Superior temporal gyrus (tissue), 1 donor: ENCODE data around the gene NAA11.

ENCODE experiments used
- DNase-seq: peaks from one replicate; pipeline ENCODE4 v3.0.0-alpha.2; 2016; ENCODE audit errors: extremely low spot score

The NAA11 gene

DNA sequence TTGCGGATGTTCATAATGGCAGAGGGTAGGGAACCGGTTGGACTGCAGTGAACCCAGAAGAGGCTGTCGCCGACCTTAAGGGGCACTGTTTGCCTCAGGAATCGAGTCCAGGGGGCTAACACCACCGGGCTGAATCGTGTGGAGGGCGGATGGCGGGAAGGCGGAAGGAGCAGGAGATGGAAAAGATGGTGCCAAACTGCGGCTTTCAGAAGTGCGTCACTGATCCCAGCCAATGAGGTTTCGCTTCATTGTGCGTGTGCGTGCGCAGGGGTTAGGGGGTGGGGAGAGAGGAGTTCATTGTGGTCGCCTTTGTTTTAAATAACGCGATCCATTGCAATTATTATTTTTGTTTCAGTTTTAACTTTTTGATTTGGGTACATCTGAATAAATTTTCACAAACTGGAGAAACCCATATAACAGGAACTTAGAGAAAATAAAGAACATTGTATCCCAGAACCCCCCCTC lies at the start of gene NAA11:
NAA11 (minus strand) TSS at position 198 of the 465 bp plus-strand sequence; CDS start at position 14, 184 bp downstream.
- no peak for DNase-seq

DNA sequence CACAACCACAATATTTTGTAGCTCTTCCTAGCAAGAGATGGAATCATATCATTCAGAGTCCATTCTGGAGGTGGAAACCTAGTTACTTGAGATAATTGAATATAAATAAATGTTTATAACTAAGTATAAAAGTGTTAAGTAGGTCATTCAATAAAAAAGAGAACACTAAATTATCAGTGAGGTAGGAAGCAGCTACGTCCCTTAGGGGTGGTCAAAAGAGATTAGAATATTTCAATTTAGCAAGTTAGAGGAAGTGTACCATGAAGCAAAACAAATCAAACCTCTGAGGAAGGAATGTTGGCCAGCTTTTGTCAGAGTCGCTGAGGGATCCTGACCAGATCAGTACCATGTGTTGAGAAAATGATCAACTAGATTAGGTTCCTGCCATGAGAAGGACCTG lies 44.2 kb upstream of the NAA11 start:
- DNase-seq, result no peak

DNA sequence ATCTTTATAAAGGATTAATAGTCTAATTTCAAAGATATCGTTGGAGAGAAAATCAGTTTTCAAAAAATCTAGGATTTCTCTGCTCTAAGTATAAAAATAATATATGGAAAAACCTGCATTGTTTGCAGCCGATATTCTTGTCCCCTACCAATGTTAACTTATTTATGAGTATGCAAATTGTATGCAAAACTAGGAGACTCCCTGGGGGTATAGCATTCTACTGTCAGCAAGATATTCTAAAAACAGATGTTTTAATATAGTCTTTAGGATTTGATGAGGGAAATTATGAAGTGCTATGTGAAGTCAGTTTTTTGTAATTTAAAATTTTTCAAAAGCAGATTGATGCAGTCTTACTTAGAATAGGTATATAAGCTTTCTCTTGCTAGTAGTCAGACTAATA lies 41.2 kb upstream of the NAA11 start:
- DNase-seq, result no peak

DNA sequence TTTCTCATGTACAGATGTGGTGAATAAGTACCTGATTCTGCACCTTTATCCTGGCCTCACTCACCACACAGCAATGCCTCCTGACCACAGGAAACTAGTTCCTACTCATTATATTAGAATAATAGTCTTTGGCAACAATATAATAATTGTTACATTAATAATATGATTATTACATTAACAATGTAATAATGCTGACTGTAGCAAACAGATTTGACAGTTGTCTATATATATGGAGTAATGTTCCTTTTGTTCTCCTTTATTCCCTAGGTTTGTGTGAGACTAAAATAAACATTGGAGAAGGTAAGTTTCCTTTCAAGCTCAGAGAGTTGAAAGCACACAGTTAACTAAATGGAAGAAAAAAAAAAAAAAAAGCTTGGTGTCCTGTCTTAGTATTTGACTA lies 40.6 kb upstream of the NAA11 start:
- no peak for DNase-seq

DNA sequence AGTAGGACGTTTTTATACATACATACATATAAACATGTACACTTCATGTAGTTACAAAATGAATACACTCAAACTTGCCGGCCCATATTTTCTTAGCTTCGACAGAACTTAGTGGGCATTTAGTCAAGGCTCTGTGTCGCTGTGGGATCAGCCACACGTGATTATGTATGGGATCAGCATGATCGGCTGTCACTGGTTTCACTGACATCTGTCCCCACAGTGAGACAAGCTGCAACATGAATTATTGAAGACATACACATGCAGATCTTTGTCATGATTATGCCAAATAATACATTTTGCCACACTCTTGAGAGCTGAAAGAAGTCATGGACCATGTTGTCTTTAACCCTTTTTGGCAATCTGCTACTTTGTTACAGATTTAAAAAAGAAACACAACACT lies 38.2 kb upstream of the NAA11 start:
- no peak for DNase-seq

DNA sequence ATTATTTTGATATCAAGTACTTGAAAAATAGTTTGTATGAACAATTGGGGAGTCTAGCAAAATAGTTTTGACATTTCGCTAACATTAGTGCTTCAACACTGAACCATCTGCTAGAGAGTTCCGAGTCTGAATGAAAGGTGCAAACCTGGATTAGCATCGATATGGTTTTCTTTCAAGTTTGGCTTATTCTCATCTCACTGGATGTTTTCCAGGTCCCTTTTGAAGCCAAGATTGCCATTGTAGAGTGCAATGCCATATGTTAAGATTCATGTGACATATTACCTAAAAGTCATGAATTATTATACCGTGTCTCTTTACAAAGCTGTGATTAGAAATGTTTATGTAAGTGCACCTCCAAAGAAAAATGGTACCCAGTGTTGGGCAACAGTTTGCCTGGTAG lies 36.8 kb upstream of the NAA11 start:
- DNase-seq, result no peak

DNA sequence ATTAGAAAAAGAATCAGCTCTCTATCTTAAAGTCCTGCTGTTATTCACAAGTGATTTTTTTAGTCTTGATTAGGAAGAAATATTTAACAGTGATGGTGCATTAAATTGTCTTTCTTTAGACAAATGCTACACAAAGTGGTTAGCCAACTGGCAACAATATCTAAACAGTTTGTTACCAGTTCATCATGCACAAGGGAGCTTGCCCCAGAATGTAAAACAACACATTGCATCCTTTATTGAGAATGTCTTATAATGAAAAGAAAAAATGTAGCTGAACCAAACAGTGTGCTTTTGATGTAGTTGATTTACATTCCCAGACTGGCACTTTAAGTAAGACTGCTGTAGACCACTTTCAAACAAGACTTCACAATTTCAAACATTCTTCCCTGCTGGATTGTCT lies 34.1 kb upstream of the NAA11 start:
- no peak for DNase-seq

DNA sequence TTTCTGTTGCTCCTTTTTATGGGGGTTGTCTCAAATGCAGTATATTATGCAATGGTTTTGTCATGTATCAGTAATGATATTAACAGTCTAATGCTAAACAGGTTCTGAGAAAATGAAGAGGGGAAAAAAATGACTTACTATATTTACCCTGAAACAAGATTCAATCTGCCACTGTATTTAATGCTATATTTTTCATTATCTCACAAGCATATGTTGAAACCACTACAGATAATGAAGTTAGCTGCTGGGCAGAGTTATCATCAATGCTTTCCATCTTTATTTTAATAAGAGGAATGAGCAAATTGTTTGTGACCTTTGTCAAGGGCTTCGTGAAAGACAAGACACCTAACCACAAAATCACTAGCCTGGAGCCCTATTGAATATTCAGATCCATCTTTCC lies 32.6 kb upstream of the NAA11 start:
- no peak for DNase-seq

DNA sequence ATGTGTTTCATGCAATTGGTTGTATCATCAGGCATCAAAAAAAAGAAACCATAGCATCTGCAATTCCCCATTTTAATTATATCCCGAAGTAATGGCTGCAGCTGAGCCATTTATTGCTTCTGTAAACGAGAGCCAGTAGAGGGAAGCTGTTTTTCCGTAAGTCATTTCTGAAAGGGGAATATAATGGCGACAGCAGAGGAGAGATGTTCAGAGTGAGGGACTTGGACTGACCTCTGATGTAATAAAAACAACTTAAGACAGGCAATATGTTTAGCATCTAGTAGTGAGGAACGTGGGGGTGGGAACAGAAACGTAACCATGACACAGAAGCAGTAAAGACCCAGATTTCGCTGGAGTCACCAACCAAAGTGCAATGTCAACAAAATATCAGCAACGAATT lies 31.5 kb upstream of the NAA11 start:
- no peak for DNase-seq

DNA sequence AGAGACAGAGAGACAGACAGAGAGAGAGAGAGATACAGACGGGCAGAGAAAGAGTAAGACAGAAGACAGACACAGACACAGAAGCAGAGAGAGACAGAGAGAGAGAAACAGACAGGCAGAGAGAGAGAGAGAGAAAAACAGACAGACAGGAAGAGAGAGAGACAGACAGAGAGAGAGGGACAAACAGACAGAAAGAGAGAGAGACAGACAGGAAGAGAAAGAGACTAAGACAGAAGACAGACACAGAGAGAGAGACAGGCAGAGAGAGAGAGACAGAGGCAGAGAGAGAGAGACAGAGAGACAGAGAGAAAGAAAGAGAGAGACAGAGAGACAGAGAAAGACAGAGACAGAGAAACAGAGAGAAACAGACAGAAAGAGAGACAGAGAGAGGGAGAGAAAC lies 27.2 kb upstream of the NAA11 start:
- DNase-seq, result no peak

DNA sequence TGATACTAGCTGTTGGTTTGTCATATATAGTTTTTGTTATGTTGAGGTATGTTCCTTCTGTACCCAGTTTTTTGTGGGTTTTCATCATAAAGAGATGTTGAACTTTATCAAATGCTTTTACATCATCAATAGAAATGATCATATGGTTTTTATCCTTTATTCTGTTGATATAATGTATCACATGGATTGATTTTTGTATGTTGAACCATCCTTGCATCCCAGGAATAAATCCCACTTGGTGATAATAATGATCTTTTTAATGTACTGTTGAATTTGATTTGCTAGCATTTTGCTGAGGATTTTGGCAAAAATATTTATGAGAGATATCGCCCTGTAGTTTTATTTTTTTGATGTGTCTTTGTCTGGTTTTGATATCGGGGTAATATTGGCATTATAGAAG lies 22.5 kb upstream of the NAA11 start:
- no peak for DNase-seq

DNA sequence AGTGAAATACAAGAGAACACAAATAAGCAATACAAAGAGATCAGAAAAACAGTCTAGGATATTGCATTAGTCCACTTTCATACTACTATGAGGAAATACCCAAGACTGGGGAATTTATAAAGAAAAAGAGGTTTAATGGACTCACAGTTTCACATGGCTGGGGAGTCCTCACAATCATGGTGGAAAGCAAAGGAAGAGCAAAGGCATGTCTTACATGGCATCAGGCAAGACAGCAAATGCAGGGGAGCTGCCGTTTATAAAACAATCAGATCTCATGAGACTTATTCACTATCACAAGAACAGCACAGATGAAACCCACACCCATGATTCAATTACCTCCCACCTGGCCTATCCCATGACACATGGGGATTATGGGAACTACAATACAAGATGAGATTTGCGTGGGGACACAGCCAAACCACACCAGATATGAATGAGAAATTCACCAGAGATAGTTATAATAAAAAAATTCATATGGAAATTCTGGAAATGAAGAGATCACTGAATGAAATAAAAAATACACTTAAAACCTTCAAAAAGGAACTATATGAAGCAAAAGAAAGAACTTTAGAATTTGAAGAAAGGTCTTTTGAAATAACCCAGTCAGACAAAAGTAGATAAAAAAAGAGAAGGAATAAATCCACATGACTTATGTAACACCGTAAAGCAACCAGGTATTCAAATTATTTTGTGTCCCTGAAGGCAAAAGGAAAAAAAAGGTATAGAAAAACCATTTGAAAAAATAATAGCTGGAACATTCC lies 16.2 kb upstream of the NAA11 start:
- DNase-seq, result no peak

DNA sequence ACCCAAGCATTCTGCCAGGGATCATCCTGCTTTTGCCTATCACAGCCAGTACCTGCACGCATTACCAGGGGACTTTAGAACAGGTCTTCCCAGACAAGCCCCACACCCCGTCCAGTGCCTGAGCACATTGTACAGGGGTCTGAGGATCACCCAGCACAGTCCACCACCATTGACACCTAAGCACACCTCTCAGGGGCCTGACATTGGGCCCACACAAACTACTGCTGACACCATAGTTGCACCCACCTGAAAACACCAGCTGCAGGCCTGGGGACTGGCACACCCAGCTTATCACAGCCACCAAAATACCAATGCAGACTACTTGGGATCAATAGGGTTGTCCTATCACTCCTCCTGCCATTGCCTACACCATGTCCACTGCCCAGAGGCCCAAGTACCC lies 14.7 kb upstream of the NAA11 start:
- no peak for DNase-seq

DNA sequence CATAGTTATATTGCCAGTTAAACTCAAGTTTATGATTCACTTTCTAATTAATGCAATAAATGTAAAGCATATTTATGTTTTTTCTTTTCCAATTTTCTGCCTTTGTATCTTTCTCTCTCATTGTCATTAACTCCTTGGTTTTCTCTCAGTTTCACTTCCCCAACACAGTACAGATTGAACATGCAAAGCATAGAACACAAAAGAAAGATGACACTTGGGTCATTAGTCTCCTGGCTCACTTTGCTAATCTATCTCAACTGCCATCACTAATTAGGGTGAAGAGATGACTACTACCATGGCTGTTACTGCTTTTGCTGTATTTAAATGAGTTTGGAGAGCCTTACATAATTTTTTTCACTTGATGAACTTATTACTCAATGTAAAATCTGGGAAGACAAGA lies 12.3 kb upstream of the NAA11 start:
- DNase-seq, result no peak

DNA sequence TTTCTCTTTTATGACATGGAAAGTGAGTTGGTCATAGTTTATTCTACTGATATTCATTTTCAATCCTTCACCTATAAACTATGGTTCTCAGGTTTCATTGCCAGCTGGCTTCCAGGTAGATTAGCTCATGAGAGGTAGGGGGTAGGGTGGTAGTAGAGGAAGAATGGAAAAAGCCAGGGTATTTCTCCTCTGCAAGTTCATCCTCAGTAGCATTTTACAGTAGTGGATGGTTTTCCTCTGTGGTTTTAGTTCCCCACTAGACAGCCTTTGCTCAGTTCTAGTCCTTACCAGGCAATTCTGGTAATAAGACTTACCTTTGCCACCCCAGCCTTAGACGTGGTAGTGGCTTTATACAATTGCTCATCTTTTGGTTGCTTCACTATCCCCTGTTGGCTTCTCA lies 8.9 kb upstream of the NAA11 start:
- DNase-seq, result no peak

DNA sequence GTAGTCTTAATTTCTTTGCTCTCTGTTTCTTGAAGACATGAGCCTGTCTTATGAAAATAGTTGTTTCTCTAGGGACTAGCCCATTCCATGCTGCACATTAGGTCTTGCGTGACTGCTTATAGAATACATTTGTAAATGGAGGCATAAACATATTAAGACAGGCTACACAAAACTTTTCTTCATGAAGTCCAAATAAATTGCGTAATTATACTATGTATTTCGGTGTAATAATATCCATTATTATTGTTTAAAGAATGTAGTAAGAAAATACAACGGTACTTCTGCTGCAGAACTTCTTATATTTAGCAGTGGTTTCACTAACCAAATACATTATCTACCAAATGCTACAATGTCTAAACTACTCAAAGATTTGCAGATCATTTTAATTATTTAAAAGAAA lies 8.5 kb upstream of the NAA11 start:
- no peak for DNase-seq

DNA sequence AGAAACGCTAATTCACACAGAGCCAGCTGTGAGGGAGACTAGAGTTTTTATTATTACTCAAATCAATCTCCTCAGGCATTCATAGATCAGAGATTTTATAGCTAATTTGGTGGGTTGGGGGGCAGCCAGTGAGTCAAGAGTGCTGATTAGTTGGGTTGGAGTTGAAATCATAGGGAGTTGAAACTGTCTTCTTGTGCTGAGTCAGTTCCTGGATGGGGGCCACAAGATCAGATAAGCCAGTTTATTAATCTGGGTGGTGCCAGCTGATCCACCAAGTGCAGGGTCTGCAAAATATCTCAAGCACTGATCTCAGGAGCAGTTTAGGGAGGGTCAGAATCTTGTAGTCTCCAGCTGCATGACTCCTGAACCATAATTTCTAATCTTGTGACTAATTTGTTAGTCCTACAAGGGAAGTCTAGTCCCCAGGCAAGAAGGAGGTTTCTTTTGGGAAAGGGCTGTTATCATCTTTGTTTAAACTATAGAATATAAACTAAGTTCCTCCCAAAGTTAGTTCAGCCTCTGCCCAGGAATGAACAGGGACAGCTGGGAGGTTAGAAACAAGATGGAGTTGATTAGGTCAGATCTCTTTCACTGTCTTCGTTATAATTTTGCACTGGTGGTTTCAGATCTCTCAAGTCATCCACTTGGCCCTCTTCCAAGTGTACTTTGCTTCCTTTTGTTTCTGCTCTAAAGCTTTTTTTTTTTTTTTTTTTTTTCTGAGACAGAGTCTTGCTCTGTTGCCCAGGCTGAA lies 5.4 kb upstream of the NAA11 start:
- no peak for DNase-seq

DNA sequence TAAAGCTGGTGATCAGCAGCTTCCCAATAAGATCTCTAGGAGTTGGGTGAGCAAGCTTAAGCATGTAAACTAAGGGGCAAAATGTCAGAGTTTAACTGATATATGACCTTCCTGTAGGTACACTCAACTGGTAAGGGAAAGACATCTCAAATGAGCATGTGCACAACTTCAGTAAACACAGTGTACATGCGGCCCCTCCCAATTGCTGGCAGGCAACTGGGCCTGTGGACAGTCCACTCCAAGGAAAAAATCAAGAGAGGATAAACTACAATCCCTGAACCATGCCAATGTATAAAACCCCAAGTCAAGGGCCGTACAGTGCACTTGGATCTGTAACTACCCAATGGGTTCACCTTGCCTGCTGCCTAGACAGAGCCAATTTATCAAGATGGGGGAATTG lies 4.9 kb upstream of the NAA11 start:
- DNase-seq, result no peak

DNA sequence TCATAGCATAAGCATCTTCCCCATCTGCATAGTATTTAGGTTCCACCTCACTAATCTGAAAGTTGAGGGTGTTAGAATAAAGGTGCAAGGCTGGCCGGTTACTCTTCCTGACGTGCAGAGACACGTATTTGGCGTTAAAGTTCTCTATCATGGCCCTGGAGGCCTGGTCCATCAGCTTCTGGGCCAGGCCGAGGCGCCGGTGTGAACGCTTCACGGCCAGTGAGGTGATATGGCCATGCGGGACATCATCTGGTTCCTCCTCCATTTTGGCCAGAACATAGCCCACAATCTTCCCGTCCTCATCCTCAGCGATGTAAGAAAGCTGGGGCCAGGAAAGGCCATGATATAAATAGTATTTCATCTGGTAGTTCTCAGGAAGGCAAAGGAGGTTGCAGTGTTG lies 425 bp downstream of the NAA11 start:
- no peak for DNase-seq

DNA sequence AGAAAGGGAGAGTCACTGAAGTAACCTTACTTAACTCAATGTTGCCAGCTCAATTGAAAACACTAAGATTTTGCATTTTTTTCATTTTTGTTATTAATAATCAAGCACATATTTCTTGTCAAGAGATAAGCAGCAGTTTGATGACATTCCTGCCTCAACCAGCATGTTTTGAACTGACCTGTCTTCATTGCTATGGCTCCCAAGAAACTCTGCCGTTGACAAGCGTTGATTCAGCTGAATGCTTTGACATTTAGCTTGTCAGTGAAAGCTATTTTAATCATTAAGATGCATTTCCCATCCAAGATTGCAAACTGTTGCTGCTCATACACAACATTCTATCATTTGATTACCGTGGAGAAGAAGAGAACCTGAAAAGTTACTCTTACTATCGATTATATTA lies 5.9 kb downstream of the NAA11 start:
- no peak for DNase-seq

DNA sequence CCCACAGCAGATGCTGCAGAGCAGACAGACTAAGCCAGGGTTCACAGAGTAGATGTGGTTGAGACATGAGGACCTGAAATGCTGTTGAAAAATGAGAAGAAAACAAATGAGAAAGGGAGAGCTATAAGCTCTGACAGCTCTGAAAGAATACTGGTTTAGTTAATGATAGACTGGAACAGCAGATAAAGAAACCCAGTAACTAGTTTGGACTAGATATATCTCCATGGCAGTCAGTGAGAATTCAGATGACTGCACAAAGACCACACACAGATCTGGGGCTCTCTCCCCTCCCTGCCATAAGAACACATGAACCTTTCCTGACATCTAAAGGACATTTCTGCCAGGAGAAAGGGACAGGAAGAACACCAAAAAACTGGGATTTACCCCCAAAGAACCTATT lies 8.2 kb downstream of the NAA11 start:
- no peak for DNase-seq

DNA sequence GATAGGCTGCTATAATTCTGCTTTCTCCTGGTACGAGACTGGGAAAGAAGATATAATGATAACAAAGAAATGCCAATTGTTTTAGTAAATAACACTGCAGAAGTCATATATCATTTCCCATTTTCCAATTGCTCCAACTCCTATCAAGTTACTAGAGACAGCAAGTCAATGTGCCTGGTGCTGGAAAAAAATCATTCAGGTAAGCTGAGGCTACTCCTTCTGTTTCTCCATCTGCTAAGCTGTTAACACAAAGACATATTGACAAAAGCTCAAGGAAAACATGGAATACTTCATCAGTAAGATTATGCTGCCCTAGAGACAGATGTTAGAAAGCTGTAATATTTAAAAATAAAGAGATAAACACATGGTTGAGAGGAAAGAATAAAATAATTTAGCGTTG lies 10.0 kb downstream of the NAA11 start:
- DNase-seq, result no peak

DNA sequence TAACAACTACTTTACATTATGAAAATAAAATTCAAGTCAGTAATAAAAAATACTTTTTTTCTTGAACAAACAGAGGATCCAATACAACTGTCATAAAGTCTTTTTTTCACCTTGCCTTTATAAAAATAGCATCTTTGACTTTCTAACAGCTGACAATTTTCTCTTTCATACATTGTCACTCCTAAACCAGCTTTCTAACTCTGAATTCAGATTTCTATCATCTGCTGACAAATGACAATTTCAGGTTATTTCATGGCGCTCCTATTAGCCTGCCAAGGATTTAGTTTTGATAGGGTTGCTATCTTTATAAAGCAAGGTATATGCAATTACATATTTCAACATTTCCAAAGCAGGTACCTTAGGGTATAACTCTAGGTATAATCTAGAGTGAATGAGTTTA lies 14.6 kb downstream of the NAA11 start:
- DNase-seq, result no peak
